Mucosa of stomach (tissue), 1 donor: Measurements from ENCODE around the gene SPATS2L.

Source experiments
- H3K27me3 ChIP-seq: one replicate; pipeline ENCODE4 v1.7.0; 2013; ENCODE audit warnings: mild to moderate bottlenecking, low read length; ENCODE audit not compliant: control insufficient read depth, insufficient read depth
- H3K36me3 ChIP-seq: one replicate; pipeline ENCODE4 v1.7.0; 2013; ENCODE audit warnings: low read length; ENCODE audit not compliant: control insufficient read depth, insufficient read depth
- H3K4me1 ChIP-seq: one replicate; pipeline ENCODE4 v1.7.0; 2013; ENCODE audit warnings: mild to moderate bottlenecking, low read length; ENCODE audit not compliant: control insufficient read depth, insufficient read depth
- H3K4me3 ChIP-seq: one replicate; pipeline ENCODE4 v1.7.0; 2013; ENCODE audit warnings: low read length
- H3K9ac ChIP-seq: one replicate; pipeline ENCODE4 v1.7.0; 2013; ENCODE audit warnings: mild to moderate bottlenecking, low read length, moderate library complexity
- H3K9me3 ChIP-seq: one replicate; pipeline ENCODE4 v1.7.0; 2013; ENCODE audit warnings: mild to moderate bottlenecking, low read length, moderate library complexity; ENCODE audit not compliant: control insufficient read depth
- donor health status: Pancreatic carcinoma.

Gene SPATS2L

DNA sequence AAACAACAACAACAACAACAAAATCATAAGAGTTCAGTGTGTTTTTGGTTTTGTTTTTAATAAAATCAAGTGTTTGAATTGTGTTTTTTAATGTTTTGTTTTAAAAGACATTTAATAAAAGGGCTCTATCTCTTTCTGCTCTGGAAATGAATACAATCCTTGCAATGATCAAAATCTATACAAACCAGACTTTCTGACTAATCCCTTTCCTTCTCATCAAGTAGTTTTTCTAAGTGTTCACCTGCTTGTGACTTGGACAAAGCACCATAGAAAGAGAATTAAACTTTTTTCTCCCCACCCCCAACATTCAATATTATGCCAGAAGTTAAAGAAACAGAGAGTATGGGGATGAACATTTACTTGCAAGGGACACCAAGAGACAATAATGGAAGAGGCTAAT lies 142.0 kb downstream of the SPATS2L start:
- Histone ChIP-seq H3K9ac (no peak overlapping the region), H3K4me1 (peaks cover 4% of the 10 kb centered on the region)

DNA sequence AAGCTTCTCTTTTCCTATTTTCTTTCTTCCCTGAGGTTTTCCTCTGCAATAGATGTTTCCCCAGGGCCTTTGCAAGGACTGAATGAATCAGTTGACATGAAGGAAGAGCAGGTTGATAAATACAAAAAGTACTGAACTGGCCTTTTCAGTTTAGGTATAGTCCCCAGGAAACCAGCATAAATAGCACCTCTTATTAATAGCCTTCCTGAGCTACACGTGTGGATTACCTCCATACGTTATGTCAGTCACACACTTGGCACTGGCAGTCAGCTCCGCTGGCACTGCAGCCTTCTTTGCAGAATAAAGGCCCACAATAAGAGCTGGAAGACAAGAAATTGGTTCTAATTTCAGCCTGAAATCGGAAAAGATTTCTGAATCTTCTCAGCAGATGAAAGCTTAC lies 142.7 kb downstream of the SPATS2L start:
- Histone ChIP-seq H3K36me3 (no peaks in the 10 kb centered on the region), H3K9me3 (no peaks in the 10 kb centered on the region), H3K4me3 (no peak overlapping the region), H3K27me3 (no peaks in the 10 kb centered on the region), H3K9ac (no peak overlapping the region), H3K4me1 (no peaks in the 10 kb centered on the region)

More for the DNA sequence above, 142.0 kb downstream of the SPATS2L start:
- no peaks in the 10 kb centered on the region for H3K9me3 ChIP-seq
- no peaks in the 10 kb centered on the region for H3K27me3 ChIP-seq
- no peak overlapping the region for H3K4me3 ChIP-seq
- H3K36me3 ChIP-seq: no peaks in the 10 kb centered on the region

DNA sequence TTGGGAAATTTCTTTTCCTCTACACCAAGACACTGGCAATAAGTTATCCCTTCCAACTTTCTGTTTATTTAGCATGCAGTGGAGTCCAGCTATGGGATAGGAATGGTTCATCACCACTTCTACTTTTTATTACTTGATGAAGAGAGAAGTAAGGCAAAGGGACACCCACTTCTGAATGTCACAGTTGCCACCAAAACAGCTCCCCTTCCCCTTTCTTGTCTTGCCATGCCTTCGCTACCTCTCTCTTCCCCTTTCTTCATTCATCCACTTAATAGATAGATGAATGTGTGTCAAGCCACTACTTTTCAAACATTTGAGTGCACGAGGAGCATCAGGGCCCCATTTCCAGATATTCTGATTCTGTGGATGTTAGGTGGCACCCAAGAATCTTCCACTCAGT lies 143.8 kb downstream of the SPATS2L start:
- H3K4me3 ChIP-seq: no peak overlapping the region
- H3K36me3 ChIP-seq: no peaks in the 10 kb centered on the region
- H3K9ac ChIP-seq: no peak overlapping the region
- no peaks in the 10 kb centered on the region for H3K27me3 ChIP-seq
- H3K9me3 ChIP-seq: no peaks in the 10 kb centered on the region
- no peaks in the 10 kb centered on the region for H3K4me1 ChIP-seq

DNA sequence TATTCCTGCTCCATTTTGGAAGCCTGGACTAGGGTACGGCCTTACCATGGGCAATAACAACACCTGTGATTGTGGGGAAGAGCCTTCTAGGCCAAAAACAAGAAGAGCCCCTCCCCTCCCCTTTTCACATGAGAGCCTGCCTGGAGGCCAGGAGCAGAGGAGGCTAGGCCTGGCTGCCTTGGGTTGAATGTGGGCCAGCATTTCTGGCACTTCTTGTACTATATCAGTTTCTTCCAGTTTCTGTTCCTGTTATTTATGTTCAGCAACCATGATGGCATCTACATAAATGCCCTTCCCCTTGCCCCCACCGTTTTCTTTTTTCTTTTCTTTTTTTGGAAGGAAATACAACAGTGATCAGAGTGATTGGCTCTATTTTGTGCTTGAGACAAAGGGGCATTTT lies 145.0 kb downstream of the SPATS2L start:
- H3K9ac ChIP-seq: no peak overlapping the region
- H3K4me1 ChIP-seq: no peaks in the 10 kb centered on the region
- no peaks in the 10 kb centered on the region for H3K36me3 ChIP-seq
- H3K9me3 ChIP-seq: no peaks in the 10 kb centered on the region
- no peaks in the 10 kb centered on the region for H3K27me3 ChIP-seq
- no peak overlapping the region for H3K4me3 ChIP-seq

DNA sequence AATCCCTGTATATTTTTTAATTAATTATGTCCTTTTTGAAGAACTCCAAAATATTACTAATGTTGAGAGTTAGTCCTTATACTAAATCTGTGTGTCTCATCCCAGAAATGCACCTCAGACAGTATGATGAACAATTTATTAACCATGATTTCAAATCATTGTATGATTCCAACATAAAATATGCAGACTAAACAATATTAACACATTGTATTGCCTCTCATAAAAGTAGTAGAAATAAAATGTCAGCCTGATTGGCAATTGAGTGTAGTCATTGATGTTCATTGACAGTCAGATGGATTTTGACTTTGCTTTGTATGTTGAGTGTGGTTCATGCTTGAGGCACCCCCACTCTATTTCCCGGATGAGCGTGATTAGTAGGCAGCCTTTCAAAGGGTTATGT lies 145.9 kb downstream of the SPATS2L start:
- no peak overlapping the region for H3K9ac ChIP-seq
- no peaks in the 10 kb centered on the region for H3K36me3 ChIP-seq
- no peaks in the 10 kb centered on the region for H3K27me3 ChIP-seq
- no peaks in the 10 kb centered on the region for H3K4me1 ChIP-seq
- H3K9me3 ChIP-seq: no peaks in the 10 kb centered on the region
- no peak overlapping the region for H3K4me3 ChIP-seq

DNA sequence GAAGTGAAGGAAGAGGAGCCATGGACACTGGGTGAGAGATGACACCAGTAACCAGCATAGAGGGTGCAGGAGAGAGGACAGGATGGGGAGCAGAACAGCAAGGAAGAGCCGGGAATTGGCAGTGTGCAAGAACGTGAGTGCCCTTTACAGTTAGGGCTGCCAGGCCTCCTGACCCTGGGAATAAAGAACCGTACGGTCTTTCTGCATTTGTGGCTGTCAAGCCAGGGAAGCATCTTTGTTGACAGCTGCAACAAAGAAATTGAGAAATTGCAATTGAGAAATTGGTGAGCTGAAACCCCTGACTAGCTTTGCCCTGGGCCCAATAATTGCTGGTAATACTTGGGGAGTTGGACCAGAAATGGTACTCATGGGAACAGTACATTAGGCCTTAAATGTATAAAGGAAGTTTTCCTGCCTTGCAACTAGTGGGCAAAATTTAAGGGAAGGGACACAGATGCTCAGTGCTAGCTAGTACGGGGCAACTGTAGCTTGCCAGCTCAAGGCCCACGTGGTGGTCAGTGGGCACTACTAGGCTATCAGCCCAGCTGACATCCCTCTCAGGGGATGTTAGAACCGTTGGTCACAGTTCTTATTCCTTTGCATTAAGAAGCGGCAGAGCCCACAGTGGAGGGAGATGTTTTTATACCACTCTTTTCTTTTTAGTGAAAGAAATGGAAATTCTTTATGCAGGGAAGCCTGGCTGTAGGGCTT lies 146.8 kb downstream of the SPATS2L start:
- H3K9ac ChIP-seq: no peak overlapping the region
- no peaks in the 10 kb centered on the region for H3K4me1 ChIP-seq
- H3K36me3 ChIP-seq: no peaks in the 10 kb centered on the region
- H3K27me3 ChIP-seq: no peaks in the 10 kb centered on the region
- H3K9me3 ChIP-seq: no peaks in the 10 kb centered on the region
- H3K4me3 ChIP-seq: no peak overlapping the region

DNA sequence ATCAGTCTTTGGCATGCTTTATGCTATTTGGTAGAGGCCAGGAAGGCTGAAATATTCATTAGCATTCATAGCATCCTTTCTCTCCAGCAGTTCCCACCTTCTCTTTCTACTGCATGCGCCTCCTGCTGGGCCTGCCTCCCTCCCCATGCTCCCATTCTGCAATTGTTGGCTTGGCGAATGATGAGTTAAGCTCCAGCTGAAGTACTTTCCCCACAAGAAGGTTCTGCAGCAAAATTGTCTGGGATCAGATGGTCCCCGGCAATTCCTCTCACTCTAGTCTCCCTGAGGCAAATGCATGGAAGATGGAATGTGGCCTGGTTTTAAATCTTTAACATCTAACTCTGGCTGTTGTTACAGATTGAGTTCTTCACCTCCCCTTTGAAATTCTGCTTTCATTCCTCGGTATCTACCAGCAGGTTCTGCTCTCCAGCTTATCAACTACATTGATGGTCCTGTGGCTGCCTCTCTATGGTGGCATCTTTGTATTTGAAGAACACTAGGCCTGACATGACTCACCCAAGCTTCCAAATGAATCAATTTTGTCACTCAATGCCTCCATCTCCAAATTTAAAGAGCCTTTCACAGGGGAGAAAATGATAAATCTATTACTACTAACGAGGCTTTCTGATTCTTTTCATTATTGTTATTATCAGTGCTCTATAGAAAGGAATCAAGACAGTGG lies 147.5 kb downstream of the SPATS2L start:
- no peaks in the 10 kb centered on the region for H3K36me3 ChIP-seq
- H3K9ac ChIP-seq: no peak overlapping the region
- no peaks in the 10 kb centered on the region for H3K27me3 ChIP-seq
- H3K4me3 ChIP-seq: no peak overlapping the region
- H3K4me1 ChIP-seq: no peaks in the 10 kb centered on the region
- H3K9me3 ChIP-seq: no peaks in the 10 kb centered on the region

DNA sequence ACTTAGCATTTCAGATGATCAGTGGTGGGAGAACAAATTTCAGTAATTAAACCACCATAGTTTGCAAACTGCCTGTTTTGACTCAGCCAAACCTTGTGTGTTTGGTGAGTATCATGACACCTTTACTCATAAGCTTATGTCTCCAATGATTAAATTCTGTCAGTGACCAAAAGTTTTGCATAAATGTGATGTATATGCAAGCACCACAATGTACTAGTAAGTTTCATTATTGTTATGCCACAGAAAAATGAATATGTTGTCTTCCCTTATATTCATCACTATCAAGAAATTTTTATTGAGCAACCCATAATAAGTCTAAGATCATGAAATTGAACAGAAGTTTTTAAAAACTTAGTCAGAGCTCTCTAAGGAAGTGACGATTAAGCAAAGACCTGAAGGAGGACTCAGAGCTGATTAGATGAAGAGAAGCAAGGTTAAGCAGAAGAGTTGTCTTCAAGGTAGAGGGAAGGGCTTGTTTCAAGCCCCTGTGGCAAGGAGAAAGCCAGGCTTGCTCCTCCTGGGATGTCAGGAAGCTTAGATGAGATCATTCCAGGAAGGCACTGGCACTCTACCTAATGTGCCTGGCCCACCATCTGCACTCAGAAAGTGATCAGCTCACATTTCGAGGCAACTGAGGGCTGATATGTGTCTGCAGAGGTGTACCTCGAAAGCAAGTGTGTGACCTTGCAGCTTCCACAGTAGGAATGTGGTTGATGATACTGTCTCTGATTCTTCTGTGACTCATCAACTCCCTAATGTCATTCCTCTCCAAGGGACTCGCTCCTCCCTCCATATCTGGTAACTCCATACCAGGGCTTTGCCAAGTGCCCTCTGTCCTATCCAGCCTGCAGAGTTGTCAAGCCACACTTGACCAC lies 148.7 kb downstream of the SPATS2L start:
- H3K4me3 ChIP-seq: no peak overlapping the region

DNA sequence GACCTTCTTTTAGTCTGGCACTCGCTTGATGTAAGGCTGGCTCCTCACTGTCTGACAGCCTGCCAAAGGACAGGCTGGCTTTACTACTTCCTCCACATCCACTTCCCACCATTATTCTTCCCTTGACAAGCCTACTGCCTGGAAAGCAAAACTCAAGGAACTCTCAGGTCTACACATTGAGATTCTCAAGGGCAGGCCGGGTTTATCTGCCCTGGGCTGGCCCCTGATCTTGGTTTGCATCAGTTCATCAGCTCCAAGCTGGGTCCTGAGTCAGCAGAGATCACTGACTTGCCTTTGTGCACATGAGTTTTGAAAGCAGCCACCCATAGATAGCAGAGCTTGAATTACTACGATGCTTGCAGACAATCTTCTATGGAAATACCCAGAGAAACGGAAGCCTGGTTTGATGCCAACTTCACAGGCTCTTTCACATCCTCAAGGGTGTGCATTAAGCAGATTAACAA lies 149.5 kb downstream of the SPATS2L start:
- H3K4me3 ChIP-seq: no peak overlapping the region

More for the DNA sequence above, 148.7 kb downstream of the SPATS2L start:
- H3K4me1 ChIP-seq: no peaks in the 10 kb centered on the region
- no peaks in the 10 kb centered on the region for H3K36me3 ChIP-seq
- H3K9ac ChIP-seq: no peak overlapping the region
- no peaks in the 10 kb centered on the region for H3K27me3 ChIP-seq
- no peaks in the 10 kb centered on the region for H3K9me3 ChIP-seq

DNA sequence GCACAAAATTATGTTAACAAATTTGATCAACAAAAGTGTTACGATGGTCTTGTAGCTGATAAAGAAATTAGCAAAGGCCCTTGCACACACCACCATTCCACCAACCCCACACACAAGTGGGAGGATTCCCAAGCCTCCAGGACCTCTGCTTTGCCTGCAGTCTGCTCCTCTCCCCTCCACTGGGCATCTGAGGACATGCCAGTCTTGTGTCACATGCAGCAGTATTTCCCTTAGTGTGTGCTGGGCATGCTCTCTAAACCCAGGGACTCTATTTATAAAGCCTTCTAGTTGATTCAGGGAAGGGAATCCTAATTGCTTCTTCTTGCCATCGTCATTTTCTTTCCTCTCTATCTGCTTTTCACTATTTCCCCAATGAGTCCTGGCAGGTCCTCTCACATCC lies 150.1 kb downstream of the SPATS2L start:
- no peaks in the 10 kb centered on the region for H3K9me3 ChIP-seq
- no peaks in the 10 kb centered on the region for H3K4me1 ChIP-seq
- H3K36me3 ChIP-seq: no peaks in the 10 kb centered on the region
- H3K27me3 ChIP-seq: no peaks in the 10 kb centered on the region
- H3K4me3 ChIP-seq: no peak overlapping the region
- H3K9ac ChIP-seq: no peak overlapping the region

More for the DNA sequence above, 149.5 kb downstream of the SPATS2L start:
- Histone ChIP-seq H3K27me3 (no peaks in the 10 kb centered on the region), H3K36me3 (no peaks in the 10 kb centered on the region), H3K9me3 (no peaks in the 10 kb centered on the region), H3K9ac (no peak overlapping the region), H3K4me1 (no peaks in the 10 kb centered on the region)

DNA sequence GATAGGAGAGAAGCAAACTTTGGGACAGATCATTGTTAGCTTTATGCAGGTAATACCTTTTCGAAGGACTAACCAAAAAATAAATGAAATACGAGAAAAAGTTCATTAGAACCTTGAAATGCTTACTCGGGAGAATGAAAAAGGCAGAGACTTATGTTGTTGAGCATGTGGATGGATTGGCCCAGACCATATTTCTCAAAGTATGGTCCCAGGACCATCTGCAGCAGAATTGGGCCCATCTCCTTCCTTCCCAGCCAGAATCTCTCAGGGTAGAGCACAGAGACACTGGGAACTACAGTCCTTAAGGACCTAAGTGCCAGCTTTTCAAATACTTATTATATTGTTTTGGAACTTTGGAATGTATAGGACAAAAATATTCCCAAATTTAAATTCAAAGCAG lies 152.6 kb downstream of the SPATS2L start:
- Histone ChIP-seq H3K9ac (no peak overlapping the region), H3K36me3 (peaks cover 5% of the 10 kb centered on the region), H3K27me3 (no peaks in the 10 kb centered on the region), H3K4me3 (no peak overlapping the region), H3K9me3 (no peaks in the 10 kb centered on the region), H3K4me1 (no peaks in the 10 kb centered on the region)
